Fibroblast of villous mesenchyme (primary cell): ENCODE results near the gene IL6. TPM values are rescaled to one million over a fixed set of nuclear protein-coding genes. Genes with fewer than 3 reads are reported as not detected.

Experiments
- DNase-seq: peaks from one replicate; pipeline ENCODE4 v3.0.0-alpha.2; 2010; ENCODE audit warnings: low read depth
- H3K4me3 ChIP-seq: 2 replicates; pipeline ENCODE4 v1.5.1; 2011; ENCODE audit warnings: low read depth, mild to moderate bottlenecking, low read length
- CTCF ChIP-seq: IDR thresholded peaks from 2 replicates; pipeline ENCODE4 v1.5.1; 2012; ENCODE audit warnings: low read depth, mild to moderate bottlenecking, low read length; ENCODE audit not compliant: insufficient read depth
- total RNA-seq: library from RNA; depleted of rRNA; stranded (reverse); fragments of >200 nt; gene quantifications from 2 replicates; pipeline ENCODE4 v1.2.3, GENCODE V29; 2012

IL6 gene
- total RNA-seq, 1 donor: 29.4 TPM

- H3K4me3 ChIP-seq: peak overlapping the region; percentile 53
- DNase-seq: peak; percentile 81
- TF ChIP-seq CTCF: peak; percentile 68
Observed at GRCh38 chr7:22726345-22726906, 574 bp upstream of the IL6 start.

- peak overlapping the region; percentile 53 for H3K4me3 ChIP-seq
- DNase-seq: no peak
- TF ChIP-seq CTCF: no peak
Observed at GRCh38 chr7:22727714-22728035, 675 bp downstream of the IL6 start.

DNA sequence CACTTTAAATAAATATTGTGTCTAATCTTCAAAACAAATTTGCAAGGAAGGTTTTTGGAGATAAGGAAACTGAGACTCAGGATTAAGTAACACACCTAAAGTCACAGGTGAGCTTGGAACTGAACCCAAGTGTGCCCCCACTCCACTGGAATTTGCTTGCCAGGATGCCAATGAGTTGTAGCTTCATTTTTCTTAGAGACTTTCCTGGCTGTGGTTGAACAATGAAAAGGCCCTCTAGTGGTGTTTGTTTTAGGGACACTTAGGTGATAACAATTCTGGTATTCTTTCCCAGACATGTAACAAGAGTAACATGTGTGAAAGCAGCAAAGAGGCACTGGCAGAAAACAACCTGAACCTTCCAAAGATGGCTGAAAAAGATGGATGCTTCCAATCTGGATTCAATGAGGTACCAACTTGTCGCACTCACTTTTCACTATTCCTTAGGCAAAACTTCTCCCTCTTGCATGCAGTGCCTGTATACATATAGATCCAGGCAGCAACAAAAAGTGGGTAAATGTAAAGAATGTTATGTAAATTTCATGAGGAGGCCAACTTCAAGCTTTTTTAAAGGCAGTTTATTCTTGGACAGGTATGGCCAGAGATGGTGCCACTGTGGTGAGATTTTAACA is 1.5 kb downstream of the IL6 start:
- peak overlapping the region; percentile 53 for H3K4me3 ChIP-seq
- peak; percentile 66 for DNase-seq
- peak; percentile 70 for TF ChIP-seq CTCF

GRCh38 chr7:22729180-22729825 is 2.3 kb downstream of the IL6 start:
- DNase-seq: no peak
- TF ChIP-seq CTCF: no peak
- H3K4me3 ChIP-seq: no peak overlapping the region

GRCh38 chr7:22730066-22730710 is 3.2 kb downstream of the IL6 start:
- no peak for DNase-seq
- no peak overlapping the region for H3K4me3 ChIP-seq
- no peak for TF ChIP-seq CTCF

DNA sequence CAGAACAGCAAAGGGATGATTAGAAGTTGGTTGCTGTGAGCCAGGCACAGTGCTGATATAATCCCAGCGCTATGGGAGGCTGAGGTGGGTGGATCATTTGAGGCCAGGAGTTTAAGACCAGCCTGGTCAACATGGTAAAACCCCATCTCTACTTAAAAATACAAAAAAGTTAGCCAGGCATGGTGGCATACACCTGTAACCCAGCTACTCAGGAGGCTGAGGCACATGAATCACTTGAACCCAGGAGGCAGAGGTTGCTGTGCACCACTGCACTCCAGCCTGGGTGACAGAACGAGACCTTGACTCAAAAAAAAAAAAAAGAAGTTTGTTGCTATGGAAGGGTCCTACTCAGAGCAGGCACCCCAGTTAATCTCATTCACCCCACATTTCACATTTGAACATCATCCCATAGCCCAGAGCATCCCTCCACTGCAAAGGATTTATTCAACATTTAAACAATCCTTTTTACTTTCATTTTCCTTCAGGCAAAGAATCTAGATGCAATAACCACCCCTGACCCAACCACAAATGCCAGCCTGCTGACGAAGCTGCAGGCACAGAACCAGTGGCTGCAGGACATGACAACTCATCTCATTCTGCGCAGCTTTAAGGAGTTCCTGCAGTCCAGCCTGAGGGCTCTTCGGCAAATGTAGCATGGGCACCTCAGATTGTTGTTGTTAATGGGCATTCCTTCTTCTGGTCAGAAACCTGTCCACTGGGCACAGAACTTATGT is 4.1 kb downstream of the IL6 start:
- H3K4me3 ChIP-seq: no peak overlapping the region
- no peak for TF ChIP-seq CTCF
- DNase-seq: peak; percentile 64
